AML-193 (cell line): ENCODE measurements around the gene KRT82.

Experiments
- DNase-seq, 2 experiments: peaks; one replicate each; lab custom pipeline; 2025; lab: John Stamatoyannopoulos, UW

The KRT82 gene

GRCh38 chr12:52383331-52383730 lies 22.8 kb downstream of the KRT82 start:
- no peak for DNase-seq

- no peak for DNase-seq
These were observed 23.3 kb downstream of the KRT82 start for GRCh38 chr12:52382854-52383253.

GRCh38 chr12:52381206-52381605 lies 24.9 kb downstream of the KRT82 start:
- no peak for DNase-seq

GRCh38 chr12:52380271-52380694 lies 25.9 kb downstream of the KRT82 start:
- DNase-seq: peak in 1 of 2 experiments; percentile 30

GRCh38 chr12:52379536-52379935 lies 26.6 kb downstream of the KRT82 start:
- DNase-seq: no peak

GRCh38 chr12:52378091-52378490 lies 28.0 kb downstream of the KRT82 start:
- no peak for DNase-seq

GRCh38 chr12:52377266-52377665 lies 28.9 kb downstream of the KRT82 start:
- no peak for DNase-seq

- peak; percentile 55 to 65 for DNase-seq
These were observed 33.6 kb downstream of the KRT82 start for GRCh38 chr12:52372216-52373154.

GRCh38 chr12:52371716-52372115 lies 34.4 kb downstream of the KRT82 start:
- DNase-seq: no peak

GRCh38 chr12:52370926-52371608 lies 35.1 kb downstream of the KRT82 start:
- no peak for DNase-seq

- DNase-seq: no peak
These were observed 36.3 kb downstream of the KRT82 start for GRCh38 chr12:52369809-52370208.

GRCh38 chr12:52369211-52369610 lies 36.9 kb downstream of the KRT82 start:
- no peak for DNase-seq

GRCh38 chr12:52368508-52368907 lies 37.6 kb downstream of the KRT82 start:
- DNase-seq: no peak

GRCh38 chr12:52367876-52368275 lies 38.3 kb downstream of the KRT82 start:
- no peak for DNase-seq

GRCh38 chr12:52366738-52367485 lies 39.2 kb downstream of the KRT82 start, which contains the start of gene KRT85:
Gene KRT85, minus strand, starts transcription at chr12:52367481. Its CDS starts 76 bp downstream, at chr12:52367405.
- no peak for DNase-seq

- no peak for DNase-seq
These were observed 41.1 kb downstream of the KRT82 start for GRCh38 chr12:52364901-52365489.

GRCh38 chr12:52364061-52364460 lies 42.1 kb downstream of the KRT82 start:
- no peak for DNase-seq

- DNase-seq: no peak
These were observed 42.9 kb downstream of the KRT82 start for GRCh38 chr12:52363111-52363679.

GRCh38 chr12:52362118-52362726 lies 43.9 kb downstream of the KRT82 start:
- no peak for DNase-seq

- DNase-seq: no peak
These were observed 44.6 kb downstream of the KRT82 start for GRCh38 chr12:52361553-52361952.

- DNase-seq: no peak
These were observed 45.4 kb downstream of the KRT82 start for GRCh38 chr12:52360663-52361271.
